GM23338 (cell line): ENCODE results near the gene GRAMD1B. TPM values are rescaled to one million over a fixed set of nuclear protein-coding genes. Genes with fewer than 3 reads are reported as not detected.

Source experiments
- ATAC-seq: fragments of 200-7000 bp; cut with Tn5 transposase; 3 replicates; pipeline ENCODE4 v1.9.1; 2020
- DNase-seq: peaks from one replicate; pipeline ENCODE4 v3.0.0-alpha.2; 2015; ENCODE audit warnings: low spot score
- H2AFZ ChIP-seq: fragments of 200-600 bp; sonication (generic); 2 replicates; pipeline ENCODE4 v1.8.0; 2016; ENCODE audit warnings: antibody characterized with exemption, mild to moderate bottlenecking, moderate library complexity
- H3F3A ChIP-seq: fragments of 200-600 bp; sonication (generic); replicated peaks from 2 replicates; pipeline ENCODE4 v1.8.0; 2017; ENCODE audit warnings: antibody characterized with exemption, mixed run types, low read depth
- H3K27ac ChIP-seq: fragments of 200-600 bp; sonication (generic); 2 replicates; pipeline ENCODE4 v1.6.1; 2016; ENCODE audit warnings: low read depth
- H3K27me3 ChIP-seq: fragments of 200-600 bp; sonication (generic); 2 replicates; pipeline ENCODE4 v1.8.0; 2016; ENCODE audit warnings: mild to moderate bottlenecking, mixed run types, moderate library complexity; ENCODE audit not compliant: insufficient read depth
- H3K36me3 ChIP-seq: fragments of 200-600 bp; sonication (generic); 2 replicates; pipeline ENCODE4 v1.8.0; 2016; ENCODE audit warnings: mild to moderate bottlenecking; ENCODE audit not compliant: insufficient read depth
- H3K4me1 ChIP-seq: fragments of 200-600 bp; sonication (generic); 2 replicates; pipeline ENCODE4 v1.8.0; 2016; ENCODE audit warnings: mild to moderate bottlenecking, moderate library complexity; ENCODE audit not compliant: insufficient read depth
- H3K4me2 ChIP-seq: fragments of 200-600 bp; sonication (generic); 2 replicates; pipeline ENCODE4 v1.7.1; 2017; ENCODE audit warnings: mixed run types
- H3K4me3 ChIP-seq: fragments of 200-600 bp; sonication (generic); 2 replicates; pipeline ENCODE4 v1.6.1; 2016; ENCODE audit warnings: mixed run types
- H3K79me2 ChIP-seq: fragments of 200-600 bp; sonication (generic); replicated peaks from 2 replicates; pipeline ENCODE4 v1.8.0; 2017; ENCODE audit warnings: mild to moderate bottlenecking; ENCODE audit not compliant: insufficient read depth
- H3K9me2 ChIP-seq: fragments of 200-600 bp; sonication (generic); 2 replicates; pipeline ENCODE4 v1.8.0; 2017; ENCODE audit not compliant: insufficient read depth
- H4K20me1 ChIP-seq: fragments of 200-600 bp; sonication (generic); replicated peaks from 2 replicates; pipeline ENCODE4 v1.8.0; 2017; ENCODE audit warnings: mild to moderate bottlenecking; ENCODE audit not compliant: insufficient read depth
- H3K27ac Mint-ChIP-seq: 2 replicates; pipeline ENCODE4 v1.8.0; 2020; ENCODE audit warnings: inconsistent platforms, mild to moderate bottlenecking, moderate library complexity, mixed read lengths
- H3K27me3 Mint-ChIP-seq: 3 replicates; pipeline ENCODE4 v1.8.0; 2022; ENCODE audit warnings: low read depth, mild to moderate bottlenecking, moderate library complexity, mixed read lengths, inconsistent platforms; ENCODE audit not compliant: insufficient read depth, poor library complexity
- H3K36me3 Mint-ChIP-seq: 3 replicates; pipeline ENCODE4 v1.8.0; 2021; ENCODE audit warnings: low read depth, mild to moderate bottlenecking, inconsistent platforms, moderate library complexity, mixed read lengths
- H3K4me1 Mint-ChIP-seq: 3 replicates; pipeline ENCODE4 v1.8.0; 2020; ENCODE audit warnings: mild to moderate bottlenecking, inconsistent platforms, mixed read lengths
- H3K4me3 Mint-ChIP-seq: 3 replicates; pipeline ENCODE4 v1.8.0; 2021; ENCODE audit warnings: moderate library complexity, mild to moderate bottlenecking, inconsistent platforms, mixed read lengths
- H3K9me3 Mint-ChIP-seq: 3 replicates; pipeline ENCODE4 v1.8.0; 2020; ENCODE audit warnings: moderate library complexity, mild to moderate bottlenecking, inconsistent platforms, mixed read lengths
- CREB1 ChIP-seq: fragments of 250-450 bp; sonication (Bioruptor Pico); IDR thresholded peaks from 2 replicates; pipeline ENCODE4 v1.5.0; 2020; ENCODE audit warnings: low read depth, mild to moderate bottlenecking, moderate library complexity
- ETS1 ChIP-seq: IDR thresholded peaks from 2 replicates; pipeline ENCODE4 v1.6.1; 2016; ENCODE audit warnings: antibody characterized with exemption
- EZH2 ChIP-seq: fragments of 200-600 bp; sonication (generic); IDR thresholded peaks from one replicate; pipeline ENCODE4 v1.8.0; 2017; ENCODE audit warnings: antibody characterized with exemption, mild to moderate bottlenecking, low read depth; ENCODE audit not compliant: unreplicated experiment
- EZH2phosphoT487 ChIP-seq: fragments of 200-600 bp; sonication (generic); IDR thresholded peaks from one replicate; pipeline ENCODE4 v1.8.1; 2018; ENCODE audit warnings: antibody characterized with exemption; ENCODE audit not compliant: unreplicated experiment
- JUNB ChIP-seq: IDR thresholded peaks from one replicate; pipeline ENCODE4 v1.6.1; 2016; ENCODE audit warnings: antibody characterized with exemption; ENCODE audit not compliant: unreplicated experiment
- NANOG ChIP-seq: IDR thresholded peaks from 2 replicates; pipeline ENCODE4 v1.6.1; 2016; ENCODE audit warnings: antibody characterized with exemption, borderline replicate concordance
- POLR2AphosphoS5 ChIP-seq: IDR thresholded peaks from 2 replicates; pipeline ENCODE4 v1.6.1; 2016; ENCODE audit warnings: antibody characterized with exemption, low read depth
- STAT1 ChIP-seq: IDR thresholded peaks from one replicate; pipeline ENCODE4 v1.6.1; 2016; ENCODE audit warnings: antibody characterized with exemption; ENCODE audit not compliant: unreplicated experiment
- ZNF114 ChIP-seq: fragments of 250-450 bp; sonication (Bioruptor Pico); IDR thresholded peaks from 2 replicates; pipeline ENCODE4 v1.5.0; 2020; ENCODE audit warnings: mild to moderate bottlenecking, moderate library complexity
- ZNF331 ChIP-seq: fragments of 250-450 bp; sonication (Bioruptor Pico); IDR thresholded peaks from 2 replicates; pipeline ENCODE4 v1.5.0; 2020; ENCODE audit warnings: low read depth, mild to moderate bottlenecking, moderate library complexity
- polyA plus RNA-seq: library from polyadenylated mRNA; unstranded; fragments of >200 nt; fragmentation: Nextera tagmentation; extraction: Ambion mirVana; gene quantifications from 2 replicates; pipeline ENCODE4 v1.2.1, GENCODE V29; 2016
- total RNA-seq: library from RNA; depleted of rRNA; stranded (reverse); fragments of >200 nt; shearing (Covaris generic); gene quantifications from 2 replicates; pipeline ENCODE4 v1.2.3, GENCODE V29; 2014
- TF ChIP-seq, protein P1 (sequence below): IDR thresholded peaks from one replicate; pipeline ENCODE4 v1.6.1; 2018; ENCODE audit warnings: antibody characterized with exemption; ENCODE audit not compliant: unreplicated experiment
- TF ChIP-seq, protein P2 (sequence below), 2 experiments: fragments of 200-600 bp in 1 of 2; sonication (generic) in 1 of 2; conservative IDR thresholded peaks; 2 replicates each; pipeline versions ENCODE4 v1.5.1 to v1.6.1; 2016 to 2017; ENCODE audit warnings: antibody characterized with exemption in 2 of 2, low read depth in 2 of 2, mild to moderate bottlenecking in 2 of 2, moderate library complexity in 1 of 2
- TF ChIP-seq, protein P3 (sequence below): fragments of 250-450 bp; sonication (Bioruptor Pico); IDR thresholded peaks from 2 replicates; pipeline ENCODE4 v1.5.0; 2020; ENCODE audit warnings: mild to moderate bottlenecking, moderate library complexity

The GRAMD1B gene
- total and polyA plus RNA-seq, 2 experiments from 2014 or later, result 3.7 to 24.3 TPM

- Mint-ChIP-seq H3K4me1 (0 out of 3 replicates have a peak, but pooled peaks cover 2% of the 10 kb centered on the region), H3K27me3 (peaks cover 3% of the 10 kb centered on the region), H3K36me3 (no peaks in the 10 kb centered on the region), H3K4me3 (no peak overlapping the region), H3K9me3 (no peaks in the 10 kb centered on the region), H3K27ac (no peak overlapping the region)
- Histone ChIP-seq H2AFZ (no peak overlapping the region), H3K79me2 (no peaks in the 10 kb centered on the region), H3K4me1 (peaks cover 4% of the 10 kb centered on the region; the same call in 1 of the 2 replicates), H3K4me2 (no peak overlapping the region), H3K27ac (no peak overlapping the region), H3F3A (no peaks in the 10 kb centered on the region), H3K4me3 (no peak overlapping the region), H3K27me3 (no peaks in the 10 kb centered on the region), H3K36me3 (no peaks in the 10 kb centered on the region), H3K9me2 (no peaks in the 10 kb centered on the region), H4K20me1 (no peaks in the 10 kb centered on the region; the same call in 1 of the 2 replicates)
- TF ChIP-seq STAT1 (no peak), POLR2AphosphoS5 (no peak), EZH2 (no peak), CREB1 (CRISPR knock-in tag) (no peak), ZNF331 (CRISPR knock-in tag) (no peak), ZNF114 (CRISPR knock-in tag) (no peak), ETS1 (no peak), NANOG (no peak), JUNB (no peak), EZH2phosphoT487 (no peak)
- TF ChIP-seq, protein P1, sequence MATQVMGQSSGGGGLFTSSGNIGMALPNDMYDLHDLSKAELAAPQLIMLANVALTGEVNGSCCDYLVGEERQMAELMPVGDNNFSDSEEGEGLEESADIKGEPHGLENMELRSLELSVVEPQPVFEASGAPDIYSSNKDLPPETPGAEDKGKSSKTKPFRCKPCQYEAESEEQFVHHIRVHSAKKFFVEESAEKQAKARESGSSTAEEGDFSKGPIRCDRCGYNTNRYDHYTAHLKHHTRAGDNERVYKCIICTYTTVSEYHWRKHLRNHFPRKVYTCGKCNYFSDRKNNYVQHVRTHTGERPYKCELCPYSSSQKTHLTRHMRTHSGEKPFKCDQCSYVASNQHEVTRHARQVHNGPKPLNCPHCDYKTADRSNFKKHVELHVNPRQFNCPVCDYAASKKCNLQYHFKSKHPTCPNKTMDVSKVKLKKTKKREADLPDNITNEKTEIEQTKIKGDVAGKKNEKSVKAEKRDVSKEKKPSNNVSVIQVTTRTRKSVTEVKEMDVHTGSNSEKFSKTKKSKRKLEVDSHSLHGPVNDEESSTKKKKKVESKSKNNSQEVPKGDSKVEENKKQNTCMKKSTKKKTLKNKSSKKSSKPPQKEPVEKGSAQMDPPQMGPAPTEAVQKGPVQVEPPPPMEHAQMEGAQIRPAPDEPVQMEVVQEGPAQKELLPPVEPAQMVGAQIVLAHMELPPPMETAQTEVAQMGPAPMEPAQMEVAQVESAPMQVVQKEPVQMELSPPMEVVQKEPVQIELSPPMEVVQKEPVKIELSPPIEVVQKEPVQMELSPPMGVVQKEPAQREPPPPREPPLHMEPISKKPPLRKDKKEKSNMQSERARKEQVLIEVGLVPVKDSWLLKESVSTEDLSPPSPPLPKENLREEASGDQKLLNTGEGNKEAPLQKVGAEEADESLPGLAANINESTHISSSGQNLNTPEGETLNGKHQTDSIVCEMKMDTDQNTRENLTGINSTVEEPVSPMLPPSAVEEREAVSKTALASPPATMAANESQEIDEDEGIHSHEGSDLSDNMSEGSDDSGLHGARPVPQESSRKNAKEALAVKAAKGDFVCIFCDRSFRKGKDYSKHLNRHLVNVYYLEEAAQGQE, result no peak
- TF ChIP-seq, protein P2, sequence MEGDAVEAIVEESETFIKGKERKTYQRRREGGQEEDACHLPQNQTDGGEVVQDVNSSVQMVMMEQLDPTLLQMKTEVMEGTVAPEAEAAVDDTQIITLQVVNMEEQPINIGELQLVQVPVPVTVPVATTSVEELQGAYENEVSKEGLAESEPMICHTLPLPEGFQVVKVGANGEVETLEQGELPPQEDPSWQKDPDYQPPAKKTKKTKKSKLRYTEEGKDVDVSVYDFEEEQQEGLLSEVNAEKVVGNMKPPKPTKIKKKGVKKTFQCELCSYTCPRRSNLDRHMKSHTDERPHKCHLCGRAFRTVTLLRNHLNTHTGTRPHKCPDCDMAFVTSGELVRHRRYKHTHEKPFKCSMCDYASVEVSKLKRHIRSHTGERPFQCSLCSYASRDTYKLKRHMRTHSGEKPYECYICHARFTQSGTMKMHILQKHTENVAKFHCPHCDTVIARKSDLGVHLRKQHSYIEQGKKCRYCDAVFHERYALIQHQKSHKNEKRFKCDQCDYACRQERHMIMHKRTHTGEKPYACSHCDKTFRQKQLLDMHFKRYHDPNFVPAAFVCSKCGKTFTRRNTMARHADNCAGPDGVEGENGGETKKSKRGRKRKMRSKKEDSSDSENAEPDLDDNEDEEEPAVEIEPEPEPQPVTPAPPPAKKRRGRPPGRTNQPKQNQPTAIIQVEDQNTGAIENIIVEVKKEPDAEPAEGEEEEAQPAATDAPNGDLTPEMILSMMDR (conservative IDR thresholded peaks at IDR 0.05; ENCODE audit: low read depth in 2 of 2), result no peak
- TF ChIP-seq, protein P3, sequence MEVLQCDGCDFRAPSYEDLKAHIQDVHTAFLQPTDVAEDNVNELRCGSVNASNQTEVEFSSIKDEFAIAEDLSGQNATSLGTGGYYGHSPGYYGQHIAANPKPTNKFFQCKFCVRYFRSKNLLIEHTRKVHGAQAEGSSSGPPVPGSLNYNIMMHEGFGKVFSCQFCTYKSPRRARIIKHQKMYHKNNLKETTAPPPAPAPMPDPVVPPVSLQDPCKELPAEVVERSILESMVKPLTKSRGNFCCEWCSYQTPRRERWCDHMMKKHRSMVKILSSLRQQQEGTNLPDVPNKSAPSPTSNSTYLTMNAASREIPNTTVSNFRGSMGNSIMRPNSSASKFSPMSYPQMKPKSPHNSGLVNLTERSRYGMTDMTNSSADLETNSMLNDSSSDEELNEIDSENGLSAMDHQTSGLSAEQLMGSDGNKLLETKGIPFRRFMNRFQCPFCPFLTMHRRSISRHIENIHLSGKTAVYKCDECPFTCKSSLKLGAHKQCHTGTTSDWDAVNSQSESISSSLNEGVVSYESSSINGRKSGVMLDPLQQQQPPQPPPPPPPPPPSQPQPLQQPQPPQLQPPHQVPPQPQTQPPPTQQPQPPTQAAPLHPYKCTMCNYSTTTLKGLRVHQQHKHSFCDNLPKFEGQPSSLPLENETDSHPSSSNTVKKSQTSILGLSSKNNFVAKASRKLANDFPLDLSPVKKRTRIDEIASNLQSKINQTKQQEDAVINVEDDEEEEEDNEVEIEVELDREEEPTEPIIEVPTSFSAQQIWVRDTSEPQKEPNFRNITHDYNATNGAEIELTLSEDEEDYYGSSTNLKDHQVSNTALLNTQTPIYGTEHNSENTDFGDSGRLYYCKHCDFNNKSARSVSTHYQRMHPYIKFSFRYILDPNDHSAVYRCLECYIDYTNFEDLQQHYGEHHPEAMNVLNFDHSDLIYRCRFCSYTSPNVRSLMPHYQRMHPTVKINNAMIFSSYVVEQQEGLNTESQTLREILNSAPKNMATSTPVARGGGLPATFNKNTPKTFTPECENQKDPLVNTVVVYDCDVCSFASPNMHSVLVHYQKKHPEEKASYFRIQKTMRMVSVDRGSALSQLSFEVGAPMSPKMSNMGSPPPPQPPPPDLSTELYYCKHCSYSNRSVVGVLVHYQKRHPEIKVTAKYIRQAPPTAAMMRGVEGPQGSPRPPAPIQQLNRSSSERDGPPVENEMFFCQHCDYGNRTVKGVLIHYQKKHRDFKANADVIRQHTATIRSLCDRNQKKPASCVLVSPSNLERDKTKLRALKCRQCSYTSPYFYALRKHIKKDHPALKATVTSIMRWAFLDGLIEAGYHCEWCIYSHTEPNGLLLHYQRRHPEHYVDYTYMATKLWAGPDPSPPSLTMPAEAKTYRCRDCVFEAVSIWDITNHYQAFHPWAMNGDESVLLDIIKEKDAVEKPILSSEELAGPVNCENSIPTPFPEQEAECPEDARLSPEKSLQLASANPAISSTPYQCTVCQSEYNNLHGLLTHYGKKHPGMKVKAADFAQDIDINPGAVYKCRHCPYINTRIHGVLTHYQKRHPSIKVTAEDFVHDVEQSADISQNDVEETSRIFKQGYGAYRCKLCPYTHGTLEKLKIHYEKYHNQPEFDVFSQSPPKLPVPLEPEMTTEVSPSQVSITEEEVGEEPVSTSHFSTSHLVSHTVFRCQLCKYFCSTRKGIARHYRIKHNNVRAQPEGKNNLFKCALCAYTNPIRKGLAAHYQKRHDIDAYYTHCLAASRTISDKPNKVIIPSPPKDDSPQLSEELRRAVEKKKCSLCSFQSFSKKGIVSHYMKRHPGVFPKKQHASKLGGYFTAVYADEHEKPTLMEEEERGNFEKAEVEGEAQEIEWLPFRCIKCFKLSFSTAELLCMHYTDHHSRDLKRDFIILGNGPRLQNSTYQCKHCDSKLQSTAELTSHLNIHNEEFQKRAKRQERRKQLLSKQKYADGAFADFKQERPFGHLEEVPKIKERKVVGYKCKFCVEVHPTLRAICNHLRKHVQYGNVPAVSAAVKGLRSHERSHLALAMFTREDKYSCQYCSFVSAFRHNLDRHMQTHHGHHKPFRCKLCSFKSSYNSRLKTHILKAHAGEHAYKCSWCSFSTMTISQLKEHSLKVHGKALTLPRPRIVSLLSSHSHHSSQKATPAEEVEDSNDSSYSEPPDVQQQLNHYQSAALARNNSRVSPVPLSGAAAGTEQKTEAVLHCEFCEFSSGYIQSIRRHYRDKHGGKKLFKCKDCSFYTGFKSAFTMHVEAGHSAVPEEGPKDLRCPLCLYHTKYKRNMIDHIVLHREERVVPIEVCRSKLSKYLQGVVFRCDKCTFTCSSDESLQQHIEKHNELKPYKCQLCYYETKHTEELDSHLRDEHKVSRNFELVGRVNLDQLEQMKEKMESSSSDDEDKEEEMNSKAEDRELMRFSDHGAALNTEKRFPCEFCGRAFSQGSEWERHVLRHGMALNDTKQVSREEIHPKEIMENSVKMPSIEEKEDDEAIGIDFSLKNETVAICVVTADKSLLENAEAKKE (CRISPR knock-in tag), result no peak
- ATAC-seq (no peak), DNase-seq (no peak)
Measured at GRCh38 chr11:123393312-123393927, 36.6 kb upstream of the GRAMD1B start.
